Activated naive CD4-positive, alpha-beta T cell treated with anti-CD3 and anti-CD28 coated beads for 36 hours (primary cell): ENCODE data around the gene ADK. TPM values are rescaled to one million over a fixed set of nuclear protein-coding genes. Genes with fewer than 3 reads are reported as not detected.

Source experiments
- CTCF ChIA-PET: fragments of 350-600 bp; sonication (Branson Sonifier 250); formaldehyde crosslinking; loops from one replicate; lab custom pipeline; 2021; ENCODE audit warnings: antibody characterized with exemption; lab: Charles Lee
- DNase-seq: peaks from one replicate; pipeline ENCODE4 v3.0.0-alpha.2; 2020
- H3K27ac Mint-ChIP-seq: one replicate; pipeline ENCODE4 v1.8.0; 2021; ENCODE audit warnings: mild to moderate bottlenecking, mixed read lengths
- H3K27me3 Mint-ChIP-seq: one replicate; pipeline ENCODE4 v1.8.0; 2021; ENCODE audit warnings: low read depth, mixed read lengths
- H3K36me3 Mint-ChIP-seq: one replicate; pipeline ENCODE4 v1.8.0; 2021; ENCODE audit warnings: low read depth, mixed read lengths
- H3K4me1 Mint-ChIP-seq: one replicate; pipeline ENCODE4 v1.8.0; 2021; ENCODE audit warnings: low read depth, mixed read lengths
- H3K4me3 Mint-ChIP-seq: one replicate; pipeline ENCODE4 v1.8.0; 2021; ENCODE audit warnings: mild to moderate bottlenecking, moderate library complexity, mixed read lengths
- H3K9me3 Mint-ChIP-seq: one replicate; pipeline ENCODE4 v1.8.0; 2021; ENCODE audit warnings: mixed read lengths
- intact Hi-C: fragments of 100-400 bp; cut with micrococcal nuclease; formaldehyde crosslinking; loops from one replicate; pipeline ENCODE4 v1.15.1; 2023
- total RNA-seq, 2 experiments: library from RNA; stranded (reverse); gene quantifications; one replicate each; pipeline ENCODE4 v1.2.3, GENCODE V29; 2021

Gene ADK
- total RNA-seq, 2 experiments from 2014 or later = 43.4 to 43.9 TPM

DNA sequence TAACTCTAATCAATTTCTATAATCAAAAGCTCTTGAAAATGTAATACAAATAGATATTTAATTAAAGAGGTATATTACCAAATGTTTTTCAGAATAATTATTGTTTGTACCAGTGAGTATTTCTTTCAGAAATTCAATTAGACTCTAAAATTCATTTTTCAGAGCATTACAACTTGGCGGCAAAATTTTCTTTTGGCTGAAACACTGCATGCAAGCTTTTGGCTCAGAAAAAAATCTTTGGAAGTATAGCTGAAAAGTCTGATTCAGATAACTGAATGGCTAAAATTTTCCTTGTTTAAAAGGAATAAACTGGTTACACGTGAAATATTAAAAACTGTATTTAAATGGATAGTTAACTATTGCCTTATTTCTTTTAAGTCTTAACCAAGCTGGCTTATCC is 472.8 kb downstream of the ADK start:
- H3K27me3 Mint-ChIP-seq = no peaks in the 10 kb centered on the region
- peaks cover 11% of the 10 kb centered on the region for H3K9me3 Mint-ChIP-seq
- no peaks in the 10 kb centered on the region for H3K4me1 Mint-ChIP-seq
- no peak for DNase-seq
- intact Hi-C loops = no loop called here
- CTCF ChIA-PET = interaction anchor here (1.4 kb wide), 1 partner anchor 100 kb away, joined by 3 read pairs; no protein-coding TSS in a partner anchor
- peaks cover 19% of the 10 kb centered on the region for H3K36me3 Mint-ChIP-seq
- H3K27ac Mint-ChIP-seq = no peak overlapping the region
- no peak overlapping the region for H3K4me3 Mint-ChIP-seq

GRCh38 chr10:74624501-74624900 is 473.5 kb downstream of the ADK start:
- H3K36me3 Mint-ChIP-seq = peaks cover 18% of the 10 kb centered on the region
- intact Hi-C loops = no loop called here
- H3K27me3 Mint-ChIP-seq = no peaks in the 10 kb centered on the region
- DNase-seq = no peak
- H3K4me3 Mint-ChIP-seq = no peak overlapping the region
- H3K4me1 Mint-ChIP-seq = no peaks in the 10 kb centered on the region
- CTCF ChIA-PET = interaction anchor here (1.4 kb wide), 1 partner anchor 101 kb away, joined by 3 read pairs; no protein-coding TSS in a partner anchor
- H3K27ac Mint-ChIP-seq = no peak overlapping the region
- peaks cover 11% of the 10 kb centered on the region for H3K9me3 Mint-ChIP-seq

DNA sequence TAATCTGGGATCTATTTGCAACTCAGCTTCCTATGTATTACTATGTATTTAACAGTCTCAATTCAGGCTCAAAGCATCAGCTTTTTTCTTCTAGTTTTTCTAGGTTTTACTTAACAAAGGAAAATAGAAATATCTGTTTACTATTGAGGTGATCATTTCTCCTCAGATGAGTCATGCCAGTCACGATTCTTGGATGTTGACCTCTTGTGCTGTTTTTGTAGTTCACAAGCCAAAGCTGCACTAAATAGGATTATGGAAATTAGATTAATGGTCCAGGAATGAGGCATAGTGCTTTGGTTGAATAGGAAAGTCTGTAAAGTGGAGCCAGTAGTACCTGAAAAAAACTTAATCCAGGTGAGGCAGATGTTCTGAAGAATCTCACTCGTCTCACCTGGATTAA is 477.1 kb downstream of the ADK start:
- peaks cover 10% of the 10 kb centered on the region for H3K36me3 Mint-ChIP-seq
- peaks cover 2% of the 10 kb centered on the region for H3K9me3 Mint-ChIP-seq
- no peaks in the 10 kb centered on the region for H3K4me1 Mint-ChIP-seq
- H3K4me3 Mint-ChIP-seq = no peak overlapping the region
- intact Hi-C loops = no loop called here
- H3K27ac Mint-ChIP-seq = no peak overlapping the region
- no peak for DNase-seq
- CTCF ChIA-PET = no interaction called here
- no peaks in the 10 kb centered on the region for H3K27me3 Mint-ChIP-seq

DNA sequence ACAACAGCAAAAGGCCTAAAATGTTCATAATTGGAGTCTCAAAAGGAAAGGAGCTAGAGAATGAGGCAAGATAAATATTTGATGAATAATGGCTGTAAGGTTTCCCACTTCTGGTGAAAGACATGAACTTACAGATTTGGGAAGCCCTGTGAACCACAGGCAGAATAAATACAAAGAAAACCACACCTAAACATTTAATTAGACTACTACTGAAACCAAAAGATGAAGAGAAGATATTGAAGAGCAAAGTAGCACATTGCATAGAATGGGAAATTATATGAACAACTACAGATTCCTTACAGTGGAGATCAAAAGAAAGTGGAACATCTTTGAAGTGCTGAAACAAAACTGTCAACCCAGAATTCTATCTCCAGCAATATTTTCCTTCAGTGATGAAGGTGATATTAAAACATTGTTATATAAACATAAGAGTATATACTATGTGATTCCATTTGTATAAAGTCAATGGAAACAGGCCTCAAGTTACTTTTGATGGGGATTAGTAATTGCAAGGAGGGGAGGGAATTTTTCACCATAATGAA is 484.0 kb downstream of the ADK start:
- CTCF ChIA-PET = no interaction called here
- H3K27me3 Mint-ChIP-seq = no peaks in the 10 kb centered on the region
- H3K4me1 Mint-ChIP-seq = no peaks in the 10 kb centered on the region
- H3K27ac Mint-ChIP-seq = no peak overlapping the region
- H3K36me3 Mint-ChIP-seq = peaks cover 29% of the 10 kb centered on the region
- DNase-seq = no peak
- H3K4me3 Mint-ChIP-seq = no peak overlapping the region
- peaks cover 17% of the 10 kb centered on the region for H3K9me3 Mint-ChIP-seq
- intact Hi-C loops = no loop called here

DNA sequence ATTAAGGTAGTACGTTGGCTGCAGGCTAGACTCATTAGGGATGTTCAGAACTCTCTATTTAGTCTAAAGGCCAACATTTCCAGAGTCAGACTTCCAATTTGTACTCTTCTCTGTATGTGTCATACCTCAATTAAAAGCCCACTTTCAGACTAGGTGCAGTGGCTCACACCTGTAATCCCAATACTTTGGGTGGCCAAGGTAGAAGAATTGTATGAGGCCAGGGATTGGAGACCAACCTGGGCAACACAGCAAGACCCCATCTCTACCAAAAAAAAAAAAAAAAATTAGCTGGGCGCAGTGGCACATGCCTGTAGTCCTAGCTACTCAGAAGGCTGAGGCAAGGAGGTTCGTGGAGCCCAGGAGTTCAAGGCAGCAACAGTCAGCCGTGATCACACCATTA is 484.6 kb downstream of the ADK start:
- Mint-ChIP-seq H3K4me1 (no peaks in the 10 kb centered on the region), H3K4me3 (no peak overlapping the region), H3K27me3 (no peaks in the 10 kb centered on the region), H3K27ac (no peak overlapping the region), H3K36me3 (peaks cover 31% of the 10 kb centered on the region), H3K9me3 (peaks cover 17% of the 10 kb centered on the region)
- CTCF ChIA-PET = interaction anchor here (0.7 kb wide), 1 partner anchor 41 kb away, joined by 3 read pairs; no protein-coding TSS in a partner anchor
- no peak for DNase-seq
- intact Hi-C loops = no loop called here

DNA sequence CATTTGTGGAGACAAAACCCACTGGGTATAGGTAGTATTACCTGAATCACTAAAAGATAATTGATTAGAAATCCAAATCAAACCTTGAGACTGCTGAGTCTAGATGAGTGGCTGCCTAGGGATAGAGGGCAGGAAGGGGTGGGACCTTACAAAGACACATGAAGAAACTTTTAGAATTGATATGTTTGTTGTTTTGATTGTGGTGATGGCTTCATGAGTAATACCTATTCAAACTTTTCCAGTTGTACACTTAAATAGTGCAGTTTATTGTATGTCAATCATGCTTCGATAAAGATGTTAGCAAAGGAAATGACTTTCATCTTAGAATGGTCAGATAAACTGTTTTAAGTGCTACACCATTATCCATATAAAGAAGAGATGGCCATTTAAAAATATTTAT is 486.7 kb downstream of the ADK start:
- Mint-ChIP-seq H3K36me3 (peaks cover 22% of the 10 kb centered on the region), H3K4me1 (no peaks in the 10 kb centered on the region), H3K4me3 (no peak overlapping the region), H3K27ac (no peak overlapping the region), H3K9me3 (peaks cover 15% of the 10 kb centered on the region), H3K27me3 (no peaks in the 10 kb centered on the region)
- no peak for DNase-seq
- CTCF ChIA-PET = no interaction called here
- intact Hi-C loops = no loop called here

- CTCF ChIA-PET = interaction anchor here (0.6 kb wide), 1 partner anchor 336 kb away, joined by 4 read pairs; no protein-coding TSS in a partner anchor
- peaks cover 7% of the 10 kb centered on the region for H3K9me3 Mint-ChIP-seq
- intact Hi-C loops = no loop called here
- no peak overlapping the region for H3K27ac Mint-ChIP-seq
- H3K36me3 Mint-ChIP-seq = peaks cover 13% of the 10 kb centered on the region
- H3K4me3 Mint-ChIP-seq = no peak overlapping the region
- H3K4me1 Mint-ChIP-seq = no peaks in the 10 kb centered on the region
- H3K27me3 Mint-ChIP-seq = no peaks in the 10 kb centered on the region
- DNase-seq = no peak
Measured at GRCh38 chr10:74640134-74640921, 489.3 kb downstream of the ADK start.

DNA sequence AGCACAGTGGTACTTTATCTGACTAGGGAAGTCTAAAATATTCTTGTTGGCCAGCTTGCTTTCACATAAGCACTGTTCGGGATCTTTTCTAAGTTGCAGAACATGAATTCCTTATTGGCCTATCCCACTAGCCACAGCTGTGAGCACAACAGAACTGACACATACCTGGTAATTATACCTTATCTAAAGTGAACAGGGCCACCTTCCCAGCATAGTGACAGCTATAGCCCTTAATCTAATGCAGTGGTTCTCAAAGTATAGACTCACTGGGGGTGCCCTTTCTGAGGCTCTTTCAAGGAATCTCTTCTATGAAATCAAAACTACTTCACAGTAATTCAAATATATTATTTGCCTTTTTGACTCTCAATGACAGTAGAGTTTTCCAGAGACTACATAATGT is 490.6 kb downstream of the ADK start:
- Mint-ChIP-seq H3K27me3 (no peaks in the 10 kb centered on the region), H3K4me1 (no peaks in the 10 kb centered on the region)
- CTCF ChIA-PET = no interaction called here

GRCh38 chr10:74642901-74643595 is 492.0 kb downstream of the ADK start:
- Mint-ChIP-seq H3K36me3 (peaks cover 10% of the 10 kb centered on the region), H3K27me3 (no peaks in the 10 kb centered on the region), H3K9me3 (peaks cover 7% of the 10 kb centered on the region), H3K27ac (no peak overlapping the region), H3K4me1 (no peaks in the 10 kb centered on the region), H3K4me3 (no peak overlapping the region)
- CTCF ChIA-PET = no interaction called here
- DNase-seq = no peak
- intact Hi-C loops = no loop called here

More for the DNA sequence above, 490.6 kb downstream of the ADK start:
- H3K9me3 Mint-ChIP-seq = peaks cover 7% of the 10 kb centered on the region
- no peak overlapping the region for H3K27ac Mint-ChIP-seq
- intact Hi-C loops = no loop called here
- H3K36me3 Mint-ChIP-seq = peaks cover 11% of the 10 kb centered on the region
- DNase-seq = no peak
- H3K4me3 Mint-ChIP-seq = no peak overlapping the region

GRCh38 chr10:74643596-74643975 is 492.6 kb downstream of the ADK start:
- H3K4me1 Mint-ChIP-seq = no peaks in the 10 kb centered on the region
- CTCF ChIA-PET = no interaction called here
- intact Hi-C loops = no loop called here

GRCh38 chr10:74644738-74645137 is 493.7 kb downstream of the ADK start:
- DNase-seq = no peak
- intact Hi-C loops = no loop called here
- H3K27me3 Mint-ChIP-seq = no peaks in the 10 kb centered on the region
- H3K4me3 Mint-ChIP-seq = no peak overlapping the region
- H3K36me3 Mint-ChIP-seq = peaks cover 10% of the 10 kb centered on the region
- H3K4me1 Mint-ChIP-seq = no peaks in the 10 kb centered on the region
- CTCF ChIA-PET = interaction anchor here (0.8 to 1.1 kb wide), 3 partner anchors 14 to 378 kb away, joined by 3 read pairs; no protein-coding TSS in a partner anchor
- H3K27ac Mint-ChIP-seq = no peak overlapping the region
- H3K9me3 Mint-ChIP-seq = peaks cover 7% of the 10 kb centered on the region

More at GRCh38 chr10:74643596-74643975, 492.6 kb downstream of the ADK start:
- no peak overlapping the region for H3K27ac Mint-ChIP-seq
- no peak for DNase-seq
- H3K27me3 Mint-ChIP-seq = no peaks in the 10 kb centered on the region
- H3K9me3 Mint-ChIP-seq = peaks cover 7% of the 10 kb centered on the region
- H3K4me3 Mint-ChIP-seq = no peak overlapping the region
- H3K36me3 Mint-ChIP-seq = peaks cover 9% of the 10 kb centered on the region

DNA sequence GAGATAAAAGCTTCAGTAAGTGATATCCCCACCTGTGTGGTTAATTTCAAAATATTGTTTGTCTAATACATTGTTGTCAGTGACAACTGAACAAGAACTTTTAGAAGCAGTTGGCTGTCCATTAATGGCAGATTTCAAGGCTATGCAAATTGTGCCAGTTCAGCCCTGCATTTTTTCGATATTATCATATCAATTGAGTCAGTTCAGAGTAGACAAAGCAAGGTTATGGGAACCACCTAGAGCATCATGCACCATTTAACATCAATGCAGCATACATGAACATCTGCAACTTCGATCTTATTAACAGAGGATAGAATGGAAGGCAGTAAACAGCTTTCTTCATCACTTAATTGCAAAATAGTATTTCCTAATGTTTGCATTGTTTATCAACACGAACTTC is 494.7 kb downstream of the ADK start:
- Mint-ChIP-seq H3K27me3 (no peaks in the 10 kb centered on the region), H3K9me3 (peaks cover 7% of the 10 kb centered on the region), H3K4me3 (no peak overlapping the region), H3K27ac (no peak overlapping the region), H3K36me3 (peaks cover 9% of the 10 kb centered on the region), H3K4me1 (peaks cover 3% of the 10 kb centered on the region)
- no peak for DNase-seq
- intact Hi-C loops = no loop called here
- CTCF ChIA-PET = no interaction called here
